Mesangial cell (primary cell): ENCODE measurements around the gene TOP2B. TPM values are rescaled to one million over a fixed set of nuclear protein-coding genes. Genes with fewer than 3 reads are reported as not detected.

Source experiments
- total RNA-seq: library from RNA; depleted of rRNA; stranded (reverse); fragments of >200 nt; gene quantifications from 2 replicates; pipeline ENCODE4 v1.2.3, GENCODE V29; 2015

Gene TOP2B, protein sequence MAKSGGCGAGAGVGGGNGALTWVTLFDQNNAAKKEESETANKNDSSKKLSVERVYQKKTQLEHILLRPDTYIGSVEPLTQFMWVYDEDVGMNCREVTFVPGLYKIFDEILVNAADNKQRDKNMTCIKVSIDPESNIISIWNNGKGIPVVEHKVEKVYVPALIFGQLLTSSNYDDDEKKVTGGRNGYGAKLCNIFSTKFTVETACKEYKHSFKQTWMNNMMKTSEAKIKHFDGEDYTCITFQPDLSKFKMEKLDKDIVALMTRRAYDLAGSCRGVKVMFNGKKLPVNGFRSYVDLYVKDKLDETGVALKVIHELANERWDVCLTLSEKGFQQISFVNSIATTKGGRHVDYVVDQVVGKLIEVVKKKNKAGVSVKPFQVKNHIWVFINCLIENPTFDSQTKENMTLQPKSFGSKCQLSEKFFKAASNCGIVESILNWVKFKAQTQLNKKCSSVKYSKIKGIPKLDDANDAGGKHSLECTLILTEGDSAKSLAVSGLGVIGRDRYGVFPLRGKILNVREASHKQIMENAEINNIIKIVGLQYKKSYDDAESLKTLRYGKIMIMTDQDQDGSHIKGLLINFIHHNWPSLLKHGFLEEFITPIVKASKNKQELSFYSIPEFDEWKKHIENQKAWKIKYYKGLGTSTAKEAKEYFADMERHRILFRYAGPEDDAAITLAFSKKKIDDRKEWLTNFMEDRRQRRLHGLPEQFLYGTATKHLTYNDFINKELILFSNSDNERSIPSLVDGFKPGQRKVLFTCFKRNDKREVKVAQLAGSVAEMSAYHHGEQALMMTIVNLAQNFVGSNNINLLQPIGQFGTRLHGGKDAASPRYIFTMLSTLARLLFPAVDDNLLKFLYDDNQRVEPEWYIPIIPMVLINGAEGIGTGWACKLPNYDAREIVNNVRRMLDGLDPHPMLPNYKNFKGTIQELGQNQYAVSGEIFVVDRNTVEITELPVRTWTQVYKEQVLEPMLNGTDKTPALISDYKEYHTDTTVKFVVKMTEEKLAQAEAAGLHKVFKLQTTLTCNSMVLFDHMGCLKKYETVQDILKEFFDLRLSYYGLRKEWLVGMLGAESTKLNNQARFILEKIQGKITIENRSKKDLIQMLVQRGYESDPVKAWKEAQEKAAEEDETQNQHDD (N-terminal part only)
- 33.2 and 34.5 TPM in 2 replicates for total RNA-seq

GRCh38 chr3:25664812-25665314 is at the start of gene TOP2B:
TOP2B (minus strand) TSS chr3:25664907; CDS start chr3:25664297, 610 bp downstream.

Other genes starting within 250 kb of the TOP2B start
- gene RARB, start 236.6 kb downstream of the TOP2B start, total RNA-seq: 2.8 and 10.1 TPM in 2 replicates
- 12.4 and 15.1 TPM in 2 replicates for gene NGLY1, start 118.5 kb upstream of the TOP2B start, total RNA-seq
- 6.7 and 6.8 TPM in 2 replicates for gene OXSM, start 125.2 kb upstream of the TOP2B start, total RNA-seq